ENCODE measurements around the gene SNTG2. TPM values are rescaled to one million over a fixed set of nuclear protein-coding genes. Genes with fewer than 3 reads are reported as not detected.

The SNTG2 gene
- total RNA-seq, 1 experiment from 2014 or later, result 20.5 TPM

DNA sequence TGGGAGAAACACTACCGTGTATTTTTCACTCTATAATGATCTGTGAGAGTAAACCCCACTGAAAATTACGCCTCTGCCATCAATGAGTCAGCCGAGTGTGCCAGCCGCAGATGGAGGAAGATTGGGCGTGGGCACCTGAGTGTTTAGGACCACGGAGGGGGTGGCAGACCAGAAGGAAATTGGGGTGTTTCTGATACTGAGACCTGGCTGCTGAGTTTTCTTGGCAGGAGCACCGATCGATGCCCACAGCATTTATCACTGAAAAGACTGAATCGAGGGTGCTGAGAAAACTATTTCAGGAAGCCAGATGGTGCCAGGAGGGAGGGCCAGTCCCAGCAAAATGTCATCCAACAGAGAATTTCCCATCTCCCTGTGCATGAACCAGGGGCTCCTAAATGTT, 370.7 kb downstream of the SNTG2 start (continued):
- TF ChIP-seq CTCF (IDR thresholded peaks at IDR 0.05) (no peak), GRHL2 (CRISPR knock-in tag; IDR thresholded peaks at IDR 0.05; ENCODE audit: insufficient replicate concordance, severe bottlenecking) (no peak), SMAD4 (CRISPR knock-in tag; IDR thresholded peaks at IDR 0.05) (no peak), ZNF512 (CRISPR knock-in tag; IDR thresholded peaks at IDR 0.05; ENCODE audit: borderline replicate concordance) (no peak), CBFB (CRISPR knock-in tag; IDR thresholded peaks at IDR 0.05; ENCODE audit: low read depth) (no peak)

GRCh38 chr2:1324884-1325283, 374.2 kb downstream of the SNTG2 start:
- H3K9me3 Mint-ChIP-seq, result no peaks in the 10 kb centered on the region
- peaks cover 3% of the 10 kb centered on the region for H3K4me1 Mint-ChIP-seq
- H3K36me3 Mint-ChIP-seq, result no peaks in the 10 kb centered on the region
- TF ChIP-seq HMGXB4 (CRISPR knock-in tag; IDR thresholded peaks at IDR 0.05), result no peak
- TF ChIP-seq, protein P1, sequence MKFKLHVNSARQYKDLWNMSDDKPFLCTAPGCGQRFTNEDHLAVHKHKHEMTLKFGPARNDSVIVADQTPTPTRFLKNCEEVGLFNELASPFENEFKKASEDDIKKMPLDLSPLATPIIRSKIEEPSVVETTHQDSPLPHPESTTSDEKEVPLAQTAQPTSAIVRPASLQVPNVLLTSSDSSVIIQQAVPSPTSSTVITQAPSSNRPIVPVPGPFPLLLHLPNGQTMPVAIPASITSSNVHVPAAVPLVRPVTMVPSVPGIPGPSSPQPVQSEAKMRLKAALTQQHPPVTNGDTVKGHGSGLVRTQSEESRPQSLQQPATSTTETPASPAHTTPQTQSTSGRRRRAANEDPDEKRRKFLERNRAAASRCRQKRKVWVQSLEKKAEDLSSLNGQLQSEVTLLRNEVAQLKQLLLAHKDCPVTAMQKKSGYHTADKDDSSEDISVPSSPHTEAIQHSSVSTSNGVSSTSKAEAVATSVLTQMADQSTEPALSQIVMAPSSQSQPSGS (CRISPR knock-in tag; IDR thresholded peaks at IDR 0.05; ENCODE audit: borderline replicate concordance, low read depth), result no peak
- no peak for TF ChIP-seq GRHL2 (CRISPR knock-in tag; IDR thresholded peaks at IDR 0.05; ENCODE audit: insufficient replicate concordance, severe bottlenecking)
- TF ChIP-seq JUN (CRISPR knock-in tag; IDR thresholded peaks at IDR 0.05), result no peak
- no peak for TF ChIP-seq HMGA2 (CRISPR knock-in tag; IDR thresholded peaks at IDR 0.05)
- no peak for TF ChIP-seq NFE2L1 (CRISPR knock-in tag; IDR thresholded peaks at IDR 0.05)
- CTCF ChIA-PET, result no interaction called here
- no peak overlapping the region for H3K27ac Mint-ChIP-seq
- ATAC-seq, result no peak
- POLR2A ChIA-PET, result no interaction called here
- no peaks in the 10 kb centered on the region for H3K27me3 Mint-ChIP-seq (ENCODE audit: low read depth)
- no peak for DNase-seq (ENCODE audit: low spot score)
- H3K4me3 Mint-ChIP-seq, result no peak overlapping the region

DNA sequence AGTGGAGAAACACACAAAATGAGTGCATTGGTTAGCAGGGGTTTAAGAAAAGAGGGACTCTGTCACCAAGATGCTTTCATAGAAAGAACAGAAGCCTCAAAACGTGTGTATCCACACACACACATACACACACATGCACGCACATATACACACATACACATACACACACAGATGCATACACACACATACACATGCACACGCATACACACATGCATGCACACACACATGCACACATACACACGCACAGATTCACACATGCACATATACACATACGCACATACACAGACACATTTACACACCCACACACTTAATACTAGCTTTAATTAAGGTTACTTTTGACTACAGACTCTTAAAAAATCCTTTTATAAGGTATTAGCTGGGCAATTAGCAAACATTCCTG, 378.0 kb downstream of the SNTG2 start:
- Mint-ChIP-seq H3K4me3 (no peak overlapping the region), H3K9me3 (peaks cover 19% of the 10 kb centered on the region), H3K36me3 (peaks cover 16% of the 10 kb centered on the region), H3K27ac (no peak overlapping the region), H3K4me1 (peaks cover 10% of the 10 kb centered on the region), H3K27me3 (ENCODE audit: low read depth) (no peaks in the 10 kb centered on the region)
- ATAC-seq (no peak), DNase-seq (ENCODE audit: low spot score) (no peak)
- POLR2A ChIA-PET, result no interaction called here
- TF ChIP-seq NFYB (CRISPR knock-in tag; conservative IDR thresholded peaks at IDR 0.05; ENCODE audit: low read depth), result no peak
- CTCF ChIA-PET, result no interaction called here

- Mint-ChIP-seq H3K36me3 (no peaks in the 10 kb centered on the region), H3K9me3 (no peaks in the 10 kb centered on the region), H3K27me3 (ENCODE audit: low read depth) (no peaks in the 10 kb centered on the region), H3K4me3 (no peak overlapping the region), H3K27ac (no peak overlapping the region), H3K4me1 (peaks cover 25% of the 10 kb centered on the region)
- no peak for TF ChIP-seq IRF2 (CRISPR knock-in tag; IDR thresholded peaks at IDR 0.05; ENCODE audit: borderline replicate concordance, low read depth)
- TF ChIP-seq CTCF (IDR thresholded peaks at IDR 0.05), result no peak
- TF ChIP-seq, protein P2, sequence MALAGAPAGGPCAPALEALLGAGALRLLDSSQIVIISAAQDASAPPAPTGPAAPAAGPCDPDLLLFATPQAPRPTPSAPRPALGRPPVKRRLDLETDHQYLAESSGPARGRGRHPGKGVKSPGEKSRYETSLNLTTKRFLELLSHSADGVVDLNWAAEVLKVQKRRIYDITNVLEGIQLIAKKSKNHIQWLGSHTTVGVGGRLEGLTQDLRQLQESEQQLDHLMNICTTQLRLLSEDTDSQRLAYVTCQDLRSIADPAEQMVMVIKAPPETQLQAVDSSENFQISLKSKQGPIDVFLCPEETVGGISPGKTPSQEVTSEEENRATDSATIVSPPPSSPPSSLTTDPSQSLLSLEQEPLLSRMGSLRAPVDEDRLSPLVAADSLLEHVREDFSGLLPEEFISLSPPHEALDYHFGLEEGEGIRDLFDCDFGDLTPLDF (CRISPR knock-in tag; IDR thresholded peaks at IDR 0.05), result no peak
- TF ChIP-seq, protein P3, sequence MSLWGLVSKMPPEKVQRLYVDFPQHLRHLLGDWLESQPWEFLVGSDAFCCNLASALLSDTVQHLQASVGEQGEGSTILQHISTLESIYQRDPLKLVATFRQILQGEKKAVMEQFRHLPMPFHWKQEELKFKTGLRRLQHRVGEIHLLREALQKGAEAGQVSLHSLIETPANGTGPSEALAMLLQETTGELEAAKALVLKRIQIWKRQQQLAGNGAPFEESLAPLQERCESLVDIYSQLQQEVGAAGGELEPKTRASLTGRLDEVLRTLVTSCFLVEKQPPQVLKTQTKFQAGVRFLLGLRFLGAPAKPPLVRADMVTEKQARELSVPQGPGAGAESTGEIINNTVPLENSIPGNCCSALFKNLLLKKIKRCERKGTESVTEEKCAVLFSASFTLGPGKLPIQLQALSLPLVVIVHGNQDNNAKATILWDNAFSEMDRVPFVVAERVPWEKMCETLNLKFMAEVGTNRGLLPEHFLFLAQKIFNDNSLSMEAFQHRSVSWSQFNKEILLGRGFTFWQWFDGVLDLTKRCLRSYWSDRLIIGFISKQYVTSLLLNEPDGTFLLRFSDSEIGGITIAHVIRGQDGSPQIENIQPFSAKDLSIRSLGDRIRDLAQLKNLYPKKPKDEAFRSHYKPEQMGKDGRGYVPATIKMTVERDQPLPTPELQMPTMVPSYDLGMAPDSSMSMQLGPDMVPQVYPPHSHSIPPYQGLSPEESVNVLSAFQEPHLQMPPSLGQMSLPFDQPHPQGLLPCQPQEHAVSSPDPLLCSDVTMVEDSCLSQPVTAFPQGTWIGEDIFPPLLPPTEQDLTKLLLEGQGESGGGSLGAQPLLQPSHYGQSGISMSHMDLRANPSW (CRISPR knock-in tag; conservative IDR thresholded peaks at IDR 0.05; ENCODE audit: low read depth), result no peak
- TF ChIP-seq TCF7 (CRISPR knock-in tag; IDR thresholded peaks at IDR 0.05; ENCODE audit: low read depth), result no peak
- POLR2A ChIA-PET, result no interaction called here
- ATAC-seq, result peak; percentile 35
- no peak for DNase-seq (ENCODE audit: low spot score)
- CTCF ChIA-PET, result interaction anchor here (1.0 kb wide), 1 partner anchor 8 kb away, joined by 3 read pairs; no protein-coding TSS in a partner anchor
Measured at GRCh38 chr2:1339388-1340140, 388.9 kb downstream of the SNTG2 start.
